ENCODE results near the gene MBD2.
"Not testable (repeated sequence)": the region's sequence is repeated elsewhere in the genome, so short reads cannot be mapped to it uniquely, and the experiment has no call there.

MBD2 gene

DNA sequence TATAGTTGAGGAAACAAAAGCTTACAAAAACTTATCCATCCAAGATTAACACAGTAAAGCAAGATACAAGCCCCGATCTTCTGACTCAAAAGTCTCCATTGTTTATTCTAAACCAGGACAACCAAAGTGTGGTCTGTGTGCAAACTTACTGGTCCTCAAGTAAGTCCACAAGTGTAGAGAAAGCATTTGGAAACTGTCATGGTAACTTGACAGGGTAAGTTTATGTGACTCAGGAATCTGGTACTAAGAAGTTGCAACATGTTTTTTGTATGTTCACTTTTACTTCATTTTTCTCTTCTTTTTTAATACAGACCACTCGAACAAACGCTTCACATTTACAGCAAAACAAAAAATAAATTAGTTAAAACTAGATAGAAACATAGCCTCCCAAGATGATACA, 9.4 kb downstream of the MBD2 start:
- peak; percentile 61 for DNase-seq (ENCODE audit: low read depth)
- no peak overlapping the region for H3K4me3 ChIP-seq (ENCODE audit: low read depth, low read length)
- no peak for TF ChIP-seq CTCF (conservative IDR thresholded peaks at IDR 0.05; ENCODE audit: low read depth, low read length)

- no peak for DNase-seq (ENCODE audit: low read depth)
- TF ChIP-seq CTCF (conservative IDR thresholded peaks at IDR 0.05; ENCODE audit: low read depth, low read length) = no peak
- no peak overlapping the region for H3K4me3 ChIP-seq (ENCODE audit: low read depth, low read length)
These were observed 14.0 kb downstream of the MBD2 start for GRCh38 chr18:54210463-54210862.

DNA sequence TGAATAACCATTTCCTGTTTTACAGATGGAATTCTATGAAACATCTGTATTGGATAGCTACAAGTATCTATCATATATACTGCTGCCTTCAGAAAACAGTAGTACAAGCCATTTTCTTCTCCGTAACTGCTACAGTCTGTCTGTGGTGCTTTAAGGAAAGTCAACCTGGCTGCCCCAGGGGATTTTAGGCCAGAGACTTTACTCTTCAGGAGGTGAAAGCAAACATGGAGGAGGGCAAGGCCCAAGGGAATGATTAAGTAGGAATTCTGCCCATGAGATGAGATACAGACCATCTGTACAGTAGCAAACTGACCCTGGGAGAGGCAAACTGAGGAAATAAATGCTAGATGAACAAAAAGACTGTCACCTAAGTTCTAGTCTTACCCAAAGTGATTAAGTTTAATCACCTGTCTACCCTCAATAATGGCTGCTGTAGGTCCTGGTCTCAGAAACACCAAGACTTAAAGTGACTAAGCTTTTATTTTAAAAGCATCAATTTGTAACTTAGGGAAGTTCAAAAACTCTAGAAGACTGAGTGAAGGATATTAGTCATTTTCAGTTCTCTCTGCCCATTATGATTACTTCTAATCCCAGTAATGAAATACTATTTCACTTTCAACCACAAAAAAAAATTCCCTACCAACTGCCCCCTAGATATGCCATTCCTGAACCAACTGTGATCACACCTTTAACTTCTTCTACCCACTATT, 14.8 kb downstream of the MBD2 start:
- DNase-seq (ENCODE audit: low read depth) = no peak
- no peak for TF ChIP-seq CTCF (conservative IDR thresholded peaks at IDR 0.05; ENCODE audit: low read depth, low read length)
- H3K4me3 ChIP-seq (ENCODE audit: low read depth, low read length) = no peak overlapping the region

DNA sequence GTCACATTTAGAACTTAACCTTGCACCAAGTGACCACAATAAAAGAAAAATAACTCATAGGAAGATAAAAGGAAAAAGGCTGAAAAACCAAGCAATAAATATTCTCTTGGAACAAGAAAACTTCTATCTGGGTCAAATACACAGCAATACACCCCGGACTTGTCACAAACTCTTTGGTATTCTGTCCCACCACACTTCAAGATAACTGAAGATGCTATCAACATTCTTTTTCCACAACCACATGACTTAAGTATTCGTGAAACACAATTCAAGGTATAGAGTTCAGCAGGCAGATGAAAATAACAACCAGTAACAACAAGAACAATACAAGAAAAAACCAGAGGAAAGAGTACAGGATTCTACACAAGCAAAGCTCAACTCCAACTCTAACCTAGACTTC, 18.0 kb downstream of the MBD2 start:
- DNase-seq (ENCODE audit: low read depth) = no peak
- TF ChIP-seq CTCF (conservative IDR thresholded peaks at IDR 0.05; ENCODE audit: low read depth, low read length) = no peak
- H3K4me3 ChIP-seq (ENCODE audit: low read depth, low read length) = no peak overlapping the region

- TF ChIP-seq CTCF (conservative IDR thresholded peaks at IDR 0.05; ENCODE audit: low read depth, low read length) = no peak
- peak; percentile 40 for DNase-seq (ENCODE audit: low read depth)
- H3K4me3 ChIP-seq (ENCODE audit: low read depth, low read length) = no peak overlapping the region
These were observed 18.5 kb downstream of the MBD2 start for GRCh38 chr18:54205959-54206358.

GRCh38 chr18:54205448-54205847, 19.0 kb downstream of the MBD2 start:
- not testable (repeated sequence) for DNase-seq (ENCODE audit: low read depth); H3K4me3 ChIP-seq (ENCODE audit: low read depth, low read length)

DNA sequence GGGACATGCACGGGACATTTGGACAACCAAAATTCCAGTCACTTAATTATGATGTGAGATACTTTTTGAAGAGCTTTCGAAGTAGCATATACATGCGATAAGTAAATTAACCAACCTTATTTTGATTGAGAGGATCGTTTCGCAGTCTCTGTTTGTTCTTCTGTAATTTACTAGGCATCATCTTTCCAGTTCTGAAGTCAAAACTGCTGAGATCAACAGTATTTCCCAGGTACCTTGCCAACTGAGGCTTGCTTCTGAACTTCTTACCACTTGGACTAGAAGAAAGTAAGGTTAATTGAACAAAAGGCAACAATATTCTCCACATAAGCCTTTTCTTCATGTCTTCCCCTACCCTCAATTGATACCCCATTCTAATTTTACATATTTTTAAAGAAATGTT, 19.6 kb downstream of the MBD2 start:
- DNase-seq (ENCODE audit: low read depth) = no peak
- H3K4me3 ChIP-seq (ENCODE audit: low read depth, low read length) = no peak overlapping the region
- TF ChIP-seq CTCF (conservative IDR thresholded peaks at IDR 0.05; ENCODE audit: low read depth, low read length) = no peak

All from choroid plexus epithelial cell (primary cell).